GM11168 (cell line): Measurements from ENCODE around the gene KCNIP2.

ENCODE experiments used
- in situ Hi-C: fragments of 300-500 bp; cut with MboI; formaldehyde crosslinking; loops from one replicate; pipeline ENCODE4 v1.12.0; 2022; ENCODE audit warnings: low sequenced_read_pairs; ENCODE audit not compliant: unreplicated experiment

KCNIP2 gene

GRCh38 chr10:101856626-101857025 lies 13.0 kb upstream of the KCNIP2 start:
- in situ Hi-C loops = no loop called here

GRCh38 chr10:101851411-101852116 lies 8.0 kb upstream of the KCNIP2 start:
- in situ Hi-C loops = no loop called here

- in situ Hi-C loops = no loop called here
Measured at GRCh38 chr10:101850749-101851148, 7.1 kb upstream of the KCNIP2 start.

- in situ Hi-C loops = no loop called here
Measured at GRCh38 chr10:101848894-101849351, 5.3 kb upstream of the KCNIP2 start.

GRCh38 chr10:101848408-101848807 lies 4.8 kb upstream of the KCNIP2 start:
- in situ Hi-C loops = no loop called here

- in situ Hi-C loops = no loop called here
Measured at GRCh38 chr10:101845893-101846292, 2.3 kb upstream of the KCNIP2 start.

GRCh38 chr10:101841826-101842225 lies 1.8 kb downstream of the KCNIP2 start:
- in situ Hi-C loops = no loop called here

GRCh38 chr10:101840741-101841453 lies 2.7 kb downstream of the KCNIP2 start:
- in situ Hi-C loops = no loop called here

GRCh38 chr10:101840102-101840684 lies 3.4 kb downstream of the KCNIP2 start:
- in situ Hi-C loops = no loop called here

- in situ Hi-C loops = loop anchor here (5.0 kb wide), 1 partner anchor 173 kb away; no protein-coding TSS in a partner anchor
Measured at GRCh38 chr10:101839416-101840063, 4.1 kb downstream of the KCNIP2 start.

- in situ Hi-C loops = loop anchor here (5.0 kb wide), 1 partner anchor 173 kb away; no protein-coding TSS in a partner anchor
Measured at GRCh38 chr10:101839002-101839401, 4.6 kb downstream of the KCNIP2 start.

- in situ Hi-C loops = loop anchor here (5.0 kb wide), 1 partner anchor 174 kb away; no protein-coding TSS in a partner anchor
Measured at GRCh38 chr10:101838416-101838970, 5.1 kb downstream of the KCNIP2 start.

- in situ Hi-C loops = loop anchor here (5.0 kb wide), 1 partner anchor 175 kb away; no protein-coding TSS in a partner anchor
Measured at GRCh38 chr10:101837748-101838147, 5.9 kb downstream of the KCNIP2 start.

- in situ Hi-C loops = loop anchor here (5.0 kb wide), 1 partner anchor 177 kb away; no protein-coding TSS in a partner anchor
Measured at GRCh38 chr10:101835362-101835761, 8.2 kb downstream of the KCNIP2 start.

GRCh38 chr10:101834341-101834740 lies 9.3 kb downstream of the KCNIP2 start:
- in situ Hi-C loops = no loop called here

- in situ Hi-C loops = no loop called here
Measured at GRCh38 chr10:101833466-101833865, 10.1 kb downstream of the KCNIP2 start.

- in situ Hi-C loops = no loop called here
Measured at GRCh38 chr10:101832325-101832771, 11.3 kb downstream of the KCNIP2 start.

GRCh38 chr10:101831169-101831811 lies 12.3 kb downstream of the KCNIP2 start:
- in situ Hi-C loops = no loop called here

- in situ Hi-C loops = no loop called here
Measured at GRCh38 chr10:101830322-101831168, 13.1 kb downstream of the KCNIP2 start.
